ENCODE measurements around the gene KCNMB3. TPM values are rescaled to one million over a fixed set of nuclear protein-coding genes. Genes with fewer than 3 reads are reported as not detected.

Gene KCNMB3
- total RNA-seq, 1 donor from 2014 or later, result 0.75 TPM

- Mint-ChIP-seq H3K27ac (ENCODE audit: unreplicated experiment) (no peak overlapping the region), H3K4me1 (ENCODE audit: low read depth, unreplicated experiment) (peaks cover 9% of the 10 kb centered on the region), H3K9me3 (ENCODE audit: unreplicated experiment) (peaks cover 4% of the 10 kb centered on the region), H3K4me3 (ENCODE audit: unreplicated experiment) (no peak overlapping the region), H3K27me3 (ENCODE audit: low read depth, unreplicated experiment) (peaks cover 2% of the 10 kb centered on the region), H3K36me3 (ENCODE audit: low read depth, unreplicated experiment) (no peaks in the 10 kb centered on the region)
- Histone ChIP-seq H3K4me2 (ENCODE audit: low read length) (no peak overlapping the region), H3K4me1 (ENCODE audit: insufficient read depth, low read length) (no peaks in the 10 kb centered on the region), H3K79me2 (ENCODE audit: insufficient read depth, low read length) (no peaks in the 10 kb centered on the region), H4K20me1 (ENCODE audit: insufficient read depth, low read length) (no peaks in the 10 kb centered on the region), H3K9ac (ENCODE audit: low read length) (no peak overlapping the region), H3K9me3 (ENCODE audit: insufficient read depth, low read depth, low read length) (no peaks in the 10 kb centered on the region), H2AFZ (ENCODE audit: low read depth, low read length) (no peak overlapping the region), H3K27me3 (ENCODE audit: insufficient read depth, low read length) (peaks cover 2% of the 10 kb centered on the region), H3K36me3 (ENCODE audit: insufficient read depth, low read length) (no peaks in the 10 kb centered on the region), H3K4me3 (ENCODE audit: insufficient read depth, low read depth, low read length) (no peak overlapping the region), H3K27ac (ENCODE audit: low read depth, low read length) (no peak overlapping the region)
- FAIRE-seq, result no peak
- no peak for DNase-seq (ENCODE audit: low read depth)
- no peak for TF ChIP-seq CTCF (IDR thresholded peaks at IDR 0.05; ENCODE audit: insufficient read depth, low read depth, low read length)
- no peak for TF ChIP-seq EZH2 (IDR thresholded peaks at IDR 0.05; ENCODE audit: insufficient read depth, low read length)
Observed at GRCh38 chr3:179288845-179289244, 37.9 kb upstream of the KCNMB3 start.

- Mint-ChIP-seq H3K4me3 (ENCODE audit: unreplicated experiment) (no peak overlapping the region), H3K27ac (ENCODE audit: unreplicated experiment) (no peak overlapping the region), H3K36me3 (ENCODE audit: low read depth, unreplicated experiment) (no peaks in the 10 kb centered on the region), H3K4me1 (ENCODE audit: low read depth, unreplicated experiment) (peaks cover 5% of the 10 kb centered on the region), H3K27me3 (ENCODE audit: low read depth, unreplicated experiment) (peaks cover 2% of the 10 kb centered on the region), H3K9me3 (ENCODE audit: unreplicated experiment) (no peaks in the 10 kb centered on the region)
- no peak for FAIRE-seq
- Histone ChIP-seq H3K27ac (ENCODE audit: low read depth, low read length) (no peak overlapping the region), H4K20me1 (ENCODE audit: insufficient read depth, low read length) (no peaks in the 10 kb centered on the region), H3K79me2 (ENCODE audit: insufficient read depth, low read length) (no peaks in the 10 kb centered on the region), H3K36me3 (ENCODE audit: insufficient read depth, low read length) (no peaks in the 10 kb centered on the region), H2AFZ (ENCODE audit: low read depth, low read length) (no peak overlapping the region), H3K4me2 (ENCODE audit: low read length) (no peak overlapping the region), H3K27me3 (ENCODE audit: insufficient read depth, low read length) (no peaks in the 10 kb centered on the region), H3K9me3 (ENCODE audit: insufficient read depth, low read depth, low read length) (no peaks in the 10 kb centered on the region), H3K9ac (ENCODE audit: low read length) (no peak overlapping the region), H3K4me3 (ENCODE audit: insufficient read depth, low read depth, low read length) (no peak overlapping the region), H3K4me1 (ENCODE audit: insufficient read depth, low read length) (no peaks in the 10 kb centered on the region)
- TF ChIP-seq CTCF (IDR thresholded peaks at IDR 0.05; ENCODE audit: insufficient read depth, low read depth, low read length) (no peak), EZH2 (IDR thresholded peaks at IDR 0.05; ENCODE audit: insufficient read depth, low read length) (no peak)
- no peak for DNase-seq (ENCODE audit: low read depth)
Observed at GRCh38 chr3:179286331-179286730, 35.4 kb upstream of the KCNMB3 start.

GRCh38 chr3:179281825-179282224 is 30.9 kb upstream of the KCNMB3 start:
- Histone ChIP-seq H3K9me3 (ENCODE audit: insufficient read depth, low read depth, low read length) (no peaks in the 10 kb centered on the region), H3K36me3 (ENCODE audit: insufficient read depth, low read length) (no peaks in the 10 kb centered on the region), H3K4me2 (ENCODE audit: low read length) (no peak overlapping the region), H3K4me1 (ENCODE audit: insufficient read depth, low read length) (no peaks in the 10 kb centered on the region), H2AFZ (ENCODE audit: low read depth, low read length) (no peak overlapping the region), H3K27ac (ENCODE audit: low read depth, low read length) (no peak overlapping the region), H3K9ac (ENCODE audit: low read length) (no peak overlapping the region), H3K27me3 (ENCODE audit: insufficient read depth, low read length) (no peaks in the 10 kb centered on the region), H3K79me2 (ENCODE audit: insufficient read depth, low read length) (no peaks in the 10 kb centered on the region), H3K4me3 (ENCODE audit: insufficient read depth, low read depth, low read length) (no peak overlapping the region), H4K20me1 (ENCODE audit: insufficient read depth, low read length) (no peaks in the 10 kb centered on the region)
- TF ChIP-seq EZH2 (IDR thresholded peaks at IDR 0.05; ENCODE audit: insufficient read depth, low read length) (no peak), CTCF (IDR thresholded peaks at IDR 0.05; ENCODE audit: insufficient read depth, low read depth, low read length) (no peak)
- Mint-ChIP-seq H3K4me3 (ENCODE audit: unreplicated experiment) (no peak overlapping the region), H3K4me1 (ENCODE audit: low read depth, unreplicated experiment) (peaks cover 6% of the 10 kb centered on the region), H3K9me3 (ENCODE audit: unreplicated experiment) (peaks cover 5% of the 10 kb centered on the region), H3K27ac (ENCODE audit: unreplicated experiment) (no peak overlapping the region), H3K27me3 (ENCODE audit: low read depth, unreplicated experiment) (peaks cover 6% of the 10 kb centered on the region), H3K36me3 (ENCODE audit: low read depth, unreplicated experiment) (no peaks in the 10 kb centered on the region)
- no peak for FAIRE-seq
- no peak for DNase-seq (ENCODE audit: low read depth)

All from astrocyte (in vitro differentiated cells and primary cell).